Measurements from ENCODE around the gene MAOB. TPM values are rescaled to one million over a fixed set of nuclear protein-coding genes. Genes with fewer than 3 reads are reported as not detected.
"Not testable (repeated sequence)": the region's sequence is repeated elsewhere in the genome, so short reads cannot be mapped to it uniquely, and the experiment has no call there.

MAOB gene
- total RNA-seq (2022) (0.27 TPM in 1 of 2 replicates, not detected in the other), Bru-seq, nascent RNA (percentile 7 among the genes with signal in this experiment), BruChase-seq, experiment 1, labeled RNA remaining after a 6-hour chase (percentile 5 among the genes with signal in this experiment), BruChase-seq, experiment 2, labeled RNA remaining after a 2-hour chase (percentile 4 among the genes with signal in this experiment)
- long read RNA-seq, partial matches to known transcripts = 0 of 1 reads
- long read RNA-seq, other reads (novel, unspliced or antisense) = 0 of 1 reads

DNA sequence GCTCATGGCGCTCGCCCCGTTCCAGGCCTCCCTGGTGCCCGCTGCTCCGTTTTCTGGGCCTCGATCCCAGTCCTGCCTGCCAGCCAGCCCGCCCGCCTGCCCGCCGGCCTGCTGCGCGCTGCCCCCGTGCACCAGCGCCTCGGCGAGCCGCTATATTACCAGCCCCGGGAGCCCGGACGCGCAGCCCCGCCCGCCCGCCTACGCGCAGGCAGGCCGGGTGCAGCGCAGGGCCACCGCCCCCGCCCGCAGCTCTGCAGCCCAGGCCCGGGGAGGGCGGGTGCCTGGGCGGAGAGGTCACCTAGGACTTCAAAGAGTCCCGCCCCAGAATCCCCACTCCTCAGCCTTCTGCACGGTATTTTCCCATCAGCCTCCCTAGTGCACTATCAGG, at the start of gene MAOB:
TSS of gene MAOB (minus strand) at position 157 of the 388 bp plus-strand sequence. CDS start at position 6, 151 bp downstream.
- CTCF ChIA-PET = no interaction called here
- no peaks in the 10 kb centered on the region for H3K9me3 Mint-ChIP-seq (ENCODE audit: unreplicated experiment)
- peaks cover 6% of the 10 kb centered on the region for H3K4me1 Mint-ChIP-seq (ENCODE audit: insufficient read depth, unreplicated experiment)
- TF ChIP-seq, protein P1, sequence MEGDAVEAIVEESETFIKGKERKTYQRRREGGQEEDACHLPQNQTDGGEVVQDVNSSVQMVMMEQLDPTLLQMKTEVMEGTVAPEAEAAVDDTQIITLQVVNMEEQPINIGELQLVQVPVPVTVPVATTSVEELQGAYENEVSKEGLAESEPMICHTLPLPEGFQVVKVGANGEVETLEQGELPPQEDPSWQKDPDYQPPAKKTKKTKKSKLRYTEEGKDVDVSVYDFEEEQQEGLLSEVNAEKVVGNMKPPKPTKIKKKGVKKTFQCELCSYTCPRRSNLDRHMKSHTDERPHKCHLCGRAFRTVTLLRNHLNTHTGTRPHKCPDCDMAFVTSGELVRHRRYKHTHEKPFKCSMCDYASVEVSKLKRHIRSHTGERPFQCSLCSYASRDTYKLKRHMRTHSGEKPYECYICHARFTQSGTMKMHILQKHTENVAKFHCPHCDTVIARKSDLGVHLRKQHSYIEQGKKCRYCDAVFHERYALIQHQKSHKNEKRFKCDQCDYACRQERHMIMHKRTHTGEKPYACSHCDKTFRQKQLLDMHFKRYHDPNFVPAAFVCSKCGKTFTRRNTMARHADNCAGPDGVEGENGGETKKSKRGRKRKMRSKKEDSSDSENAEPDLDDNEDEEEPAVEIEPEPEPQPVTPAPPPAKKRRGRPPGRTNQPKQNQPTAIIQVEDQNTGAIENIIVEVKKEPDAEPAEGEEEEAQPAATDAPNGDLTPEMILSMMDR (IDR thresholded peaks at IDR 0.05; ENCODE audit: unreplicated experiment) = no peak
- DNase-seq (ENCODE audit: unreplicated experiment) = peak; percentile 21
- peaks cover 48% of the 10 kb centered on the region for H3K27me3 Mint-ChIP-seq (ENCODE audit: insufficient read depth, unreplicated experiment)
- no peak within 1 kb of the TSS for H3K4me3 Mint-ChIP-seq (ENCODE audit: unreplicated experiment)
- POLR2A ChIA-PET = interaction anchor here (1.4 kb wide), 1 partner anchor 21 kb away, joined by 3 read pairs; no protein-coding TSS in a partner anchor
- H3K36me3 Mint-ChIP-seq (ENCODE audit: insufficient read depth, unreplicated experiment) = no peaks in the 10 kb centered on the region
- H3K27ac Mint-ChIP-seq (ENCODE audit: low read depth, unreplicated experiment) = no peak within 1 kb of the TSS
- no TSS peak for BruUV-seq (replicated peaks)
- intact Hi-C loops (cut with micrococcal nuclease) = no loop called here

GRCh38 chrX:43922032-43922431, 39.8 kb upstream of the MAOB start:
- BruUV-seq (replicated peaks); CTCF ChIA-PET; H3K27ac Mint-ChIP-seq (ENCODE audit: low read depth, unreplicated experiment); H3K4me1 Mint-ChIP-seq (ENCODE audit: insufficient read depth, unreplicated experiment); intact Hi-C loops (cut with micrococcal nuclease); H3K36me3 Mint-ChIP-seq (ENCODE audit: insufficient read depth, unreplicated experiment); DNase-seq (ENCODE audit: unreplicated experiment); H3K4me3 Mint-ChIP-seq (ENCODE audit: unreplicated experiment): not testable (repeated sequence)
- Mint-ChIP-seq H3K9me3 (ENCODE audit: unreplicated experiment) (peaks cover 22% of the 10 kb centered on the region), H3K27me3 (ENCODE audit: insufficient read depth, unreplicated experiment) (peaks cover 60% of the 10 kb centered on the region)
- POLR2A ChIA-PET = interaction anchor here (0.7 kb wide), 1 partner anchor 38 kb away, joined by 3 read pairs; no protein-coding TSS in a partner anchor

- H3K36me3 Mint-ChIP-seq (ENCODE audit: insufficient read depth, unreplicated experiment); H3K4me1 Mint-ChIP-seq (ENCODE audit: insufficient read depth, unreplicated experiment); intact Hi-C loops (cut with micrococcal nuclease); H3K27ac Mint-ChIP-seq (ENCODE audit: low read depth, unreplicated experiment); H3K4me3 Mint-ChIP-seq (ENCODE audit: unreplicated experiment); POLR2A ChIA-PET; BruUV-seq (replicated peaks); H3K9me3 Mint-ChIP-seq (ENCODE audit: unreplicated experiment); DNase-seq (ENCODE audit: unreplicated experiment): not testable (repeated sequence)
- H3K27me3 Mint-ChIP-seq (ENCODE audit: insufficient read depth, unreplicated experiment) = peaks cover 77% of the 10 kb centered on the region
- CTCF ChIA-PET = interaction anchor here (1.1 kb wide), 1 partner anchor 72 kb away, joined by 5 read pairs; no protein-coding TSS in a partner anchor
Measured at GRCh38 chrX:43910772-43911171, 28.5 kb upstream of the MAOB start.

- Mint-ChIP-seq H3K27ac (ENCODE audit: low read depth, unreplicated experiment) (no peak overlapping the region), H3K36me3 (ENCODE audit: insufficient read depth, unreplicated experiment) (no peaks in the 10 kb centered on the region), H3K4me3 (ENCODE audit: unreplicated experiment) (no peak overlapping the region), H3K27me3 (ENCODE audit: insufficient read depth, unreplicated experiment) (peaks cover 77% of the 10 kb centered on the region), H3K9me3 (ENCODE audit: unreplicated experiment) (no peaks in the 10 kb centered on the region), H3K4me1 (ENCODE audit: insufficient read depth, unreplicated experiment) (no peaks in the 10 kb centered on the region)
- TF ChIP-seq, protein P1 (IDR thresholded peaks at IDR 0.05; ENCODE audit: unreplicated experiment) = no peak
- no TSS peak for BruUV-seq (replicated peaks)
- CTCF ChIA-PET = no interaction called here
- POLR2A ChIA-PET = no interaction called here
- intact Hi-C loops (cut with micrococcal nuclease) = no loop called here
- no peak for DNase-seq (ENCODE audit: unreplicated experiment)
Measured at GRCh38 chrX:43910012-43910411, 27.8 kb upstream of the MAOB start.

DNA sequence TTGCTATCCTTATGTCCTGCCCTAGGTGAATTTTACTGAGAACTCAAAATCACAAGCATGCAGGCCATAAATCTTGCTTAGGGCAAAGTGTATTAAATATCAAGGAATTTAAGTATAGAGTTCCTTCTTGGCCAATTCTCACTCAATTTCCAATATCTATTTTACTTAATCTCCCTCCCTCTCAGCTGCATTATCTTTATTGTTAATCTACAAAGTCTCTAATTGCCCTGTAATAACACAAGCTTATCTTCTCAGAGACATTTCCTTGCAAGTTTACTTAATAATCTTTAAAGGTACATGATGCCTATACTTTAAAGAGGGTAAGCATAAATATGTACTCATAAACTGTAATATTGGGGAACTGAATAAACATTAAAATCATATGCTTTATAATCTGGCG, 26.9 kb upstream of the MAOB start:
- intact Hi-C loops (cut with micrococcal nuclease) = no loop called here
- Mint-ChIP-seq H3K9me3 (ENCODE audit: unreplicated experiment) (no peaks in the 10 kb centered on the region), H3K27me3 (ENCODE audit: insufficient read depth, unreplicated experiment) (peaks cover 77% of the 10 kb centered on the region), H3K27ac (ENCODE audit: low read depth, unreplicated experiment) (no peak overlapping the region), H3K36me3 (ENCODE audit: insufficient read depth, unreplicated experiment) (no peaks in the 10 kb centered on the region), H3K4me1 (ENCODE audit: insufficient read depth, unreplicated experiment) (no peaks in the 10 kb centered on the region), H3K4me3 (ENCODE audit: unreplicated experiment) (no peak overlapping the region)
- ChIA-PET POLR2A (no interaction called here), CTCF (no interaction called here)
- no peak for DNase-seq (ENCODE audit: unreplicated experiment)
- TF ChIP-seq, protein P1 (IDR thresholded peaks at IDR 0.05; ENCODE audit: unreplicated experiment) = no peak
- no TSS peak for BruUV-seq (replicated peaks)

Measured in MCF 10A (cell line).